ENCODE results near the gene SLC35A2.

DNA sequence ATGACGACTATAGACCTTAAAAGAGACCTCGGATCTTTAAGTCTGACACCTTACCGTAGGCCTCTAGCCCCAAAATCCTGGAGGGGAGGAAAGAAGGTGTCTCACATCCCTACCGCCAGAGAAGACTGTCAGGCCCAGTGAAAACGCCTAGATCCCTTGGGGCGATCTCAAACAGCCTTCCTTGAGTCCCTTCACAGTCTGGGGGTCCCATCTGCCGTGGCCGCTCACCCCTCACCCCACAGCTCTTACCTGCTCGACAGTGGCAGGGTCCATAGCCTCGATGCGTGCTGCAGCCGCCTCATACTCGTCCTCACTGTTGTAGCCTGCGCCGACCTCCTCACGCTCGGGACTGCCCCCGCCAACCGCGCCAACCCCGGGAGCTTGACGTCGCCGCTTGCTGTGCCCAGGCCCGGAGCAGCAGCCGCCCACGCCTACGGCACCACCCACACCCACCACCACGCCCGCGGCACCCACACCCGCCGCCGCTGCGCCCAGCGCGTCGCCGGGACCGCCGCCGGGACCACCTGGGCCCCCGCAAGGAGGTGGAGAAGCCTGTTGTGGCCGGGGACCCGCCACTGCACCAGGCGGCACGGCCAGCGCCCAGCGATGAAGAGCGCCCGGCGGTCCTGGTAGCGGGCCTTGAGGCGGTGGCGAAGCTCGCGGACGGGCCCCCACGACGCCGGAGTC is 45.4 kb upstream of the SLC35A2 start:
- TF ChIP-seq, protein P1, sequence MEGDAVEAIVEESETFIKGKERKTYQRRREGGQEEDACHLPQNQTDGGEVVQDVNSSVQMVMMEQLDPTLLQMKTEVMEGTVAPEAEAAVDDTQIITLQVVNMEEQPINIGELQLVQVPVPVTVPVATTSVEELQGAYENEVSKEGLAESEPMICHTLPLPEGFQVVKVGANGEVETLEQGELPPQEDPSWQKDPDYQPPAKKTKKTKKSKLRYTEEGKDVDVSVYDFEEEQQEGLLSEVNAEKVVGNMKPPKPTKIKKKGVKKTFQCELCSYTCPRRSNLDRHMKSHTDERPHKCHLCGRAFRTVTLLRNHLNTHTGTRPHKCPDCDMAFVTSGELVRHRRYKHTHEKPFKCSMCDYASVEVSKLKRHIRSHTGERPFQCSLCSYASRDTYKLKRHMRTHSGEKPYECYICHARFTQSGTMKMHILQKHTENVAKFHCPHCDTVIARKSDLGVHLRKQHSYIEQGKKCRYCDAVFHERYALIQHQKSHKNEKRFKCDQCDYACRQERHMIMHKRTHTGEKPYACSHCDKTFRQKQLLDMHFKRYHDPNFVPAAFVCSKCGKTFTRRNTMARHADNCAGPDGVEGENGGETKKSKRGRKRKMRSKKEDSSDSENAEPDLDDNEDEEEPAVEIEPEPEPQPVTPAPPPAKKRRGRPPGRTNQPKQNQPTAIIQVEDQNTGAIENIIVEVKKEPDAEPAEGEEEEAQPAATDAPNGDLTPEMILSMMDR (IDR thresholded peaks at IDR 0.05 in 4 of 5, conservative IDR thresholded peaks at IDR 0.05 in 1 of 5), result no peak
- no peak for TF ChIP-seq POLR2A (IDR thresholded peaks at IDR 0.05)
